SW 1271 (cell line): ENCODE results near the gene CPLX1.

Source experiments
- DNase-seq, 2 experiments: peaks; one replicate each; lab custom pipeline; 2025; lab: John Stamatoyannopoulos, UW

Gene CPLX1

DNA sequence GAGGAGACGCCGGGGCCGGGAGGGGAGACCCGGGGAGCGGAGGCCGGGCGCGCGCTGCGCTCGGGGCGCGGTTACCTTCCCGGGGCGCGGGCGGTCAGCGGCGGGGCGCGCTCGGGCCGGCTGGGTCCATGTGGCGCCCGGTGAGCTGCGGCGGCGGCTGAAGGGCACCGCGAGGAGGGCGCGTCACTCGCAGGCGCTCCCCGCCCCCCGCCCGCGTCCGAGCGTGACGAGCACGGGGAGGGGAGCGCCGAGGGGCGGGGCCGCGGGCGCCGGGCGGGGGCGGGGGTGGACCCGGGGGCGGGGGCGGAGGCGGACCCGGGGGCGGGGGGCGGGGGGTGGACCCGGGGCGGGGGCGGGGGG lies at the start of gene CPLX1:
CPLX1 (minus strand) TSS at position 159 of the 360 bp plus-strand sequence. CDS start 1,607 bp downstream, outside the sequence.
- DNase-seq = no peak

DNA sequence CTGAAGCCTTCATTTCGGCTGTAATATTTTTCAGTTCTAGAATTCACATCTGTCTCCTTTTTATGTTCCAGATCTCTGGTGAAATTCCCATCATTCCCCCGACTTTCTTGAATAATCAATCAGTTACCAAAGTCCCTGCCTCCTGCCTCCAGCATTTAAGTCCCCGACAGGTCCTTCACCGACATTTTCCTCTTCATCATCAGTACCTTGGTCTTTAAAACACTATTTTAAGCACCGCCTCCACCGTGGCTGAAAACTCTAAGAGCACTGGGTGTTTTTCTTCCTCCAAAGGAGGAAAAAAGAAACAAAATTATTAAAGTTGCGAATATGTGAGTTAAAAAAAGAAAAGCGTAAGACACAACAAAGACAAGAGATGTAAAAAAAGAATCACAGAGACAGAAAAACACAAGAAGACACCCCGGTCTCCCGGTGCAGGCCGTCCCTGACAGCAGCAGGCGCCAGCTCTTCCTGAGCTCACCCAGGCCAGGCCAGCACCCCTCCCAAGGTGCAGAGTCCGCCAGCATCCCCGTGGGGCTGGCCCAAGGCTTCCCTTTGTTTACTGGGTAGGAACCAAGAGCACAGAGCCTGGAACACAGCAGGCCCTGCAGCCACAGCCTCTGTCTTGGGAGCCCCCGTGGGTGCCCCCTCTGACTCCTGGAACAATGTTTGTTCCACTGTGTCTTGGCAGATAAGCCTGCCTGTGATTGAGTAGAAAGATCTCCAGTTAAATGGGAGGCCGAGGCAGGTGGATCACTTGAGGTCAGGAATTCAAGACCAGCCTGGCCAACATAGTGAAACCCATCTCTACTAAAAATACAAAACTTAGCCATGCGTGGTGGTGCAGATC lies 49.3 kb upstream of the CPLX1 start:
- no peak for DNase-seq

DNA sequence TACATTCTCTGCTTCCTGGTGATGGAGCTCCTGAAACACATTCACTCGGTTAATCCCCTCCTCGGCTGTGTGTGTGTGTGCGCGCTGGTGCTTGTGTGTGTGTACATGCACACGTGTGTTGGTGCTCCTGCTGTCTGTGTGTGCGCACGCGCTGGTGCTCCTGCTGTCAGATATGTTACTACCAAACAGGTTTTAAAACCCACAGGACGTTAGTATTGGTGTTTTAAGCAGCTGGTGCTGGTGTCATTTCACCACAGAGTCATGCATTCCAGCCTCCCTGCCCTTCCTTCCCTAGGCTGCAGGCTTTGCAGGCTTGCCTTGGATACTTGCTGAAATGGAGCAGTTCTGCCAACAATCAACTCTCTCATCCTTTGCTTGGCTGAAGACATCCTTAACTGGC lies 48.1 kb upstream of the CPLX1 start:
- no peak for DNase-seq

DNA sequence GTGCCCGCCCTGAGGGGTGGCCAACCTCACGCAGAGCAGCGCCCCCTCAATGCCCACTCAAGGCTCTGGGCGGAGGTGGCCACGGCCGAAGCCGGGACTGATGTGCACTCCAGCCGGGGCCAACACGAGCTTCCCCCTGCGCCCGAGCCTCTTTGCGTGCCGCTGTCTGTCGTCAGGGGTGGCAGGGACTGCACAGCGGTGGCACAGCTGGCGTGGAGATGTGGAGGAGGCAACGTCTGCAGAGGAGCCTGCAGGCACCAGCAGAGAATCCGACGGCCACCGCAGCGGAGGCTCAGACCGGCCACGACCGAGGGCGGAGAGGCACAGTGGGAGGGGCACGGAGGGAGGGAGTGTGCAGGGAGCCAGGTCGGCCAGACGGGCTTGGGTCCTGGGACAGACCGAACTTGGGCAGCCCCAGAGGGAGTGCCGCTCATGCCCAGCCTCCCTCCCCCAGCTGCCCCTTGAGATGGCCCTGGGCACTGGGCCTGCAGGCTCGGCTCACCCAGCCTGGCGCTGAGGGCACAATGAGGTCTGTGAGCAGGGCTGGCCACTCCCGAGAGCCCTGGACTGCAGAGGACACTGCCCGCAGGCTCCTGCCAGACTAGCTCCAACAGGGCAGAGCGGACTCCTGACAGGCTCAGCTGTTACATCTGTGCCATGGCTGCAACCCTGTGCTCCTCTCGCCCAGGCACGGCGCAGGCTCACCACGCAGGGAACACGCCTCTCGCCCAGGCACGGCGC lies 46.5 kb upstream of the CPLX1 start:
- no peak for DNase-seq

DNA sequence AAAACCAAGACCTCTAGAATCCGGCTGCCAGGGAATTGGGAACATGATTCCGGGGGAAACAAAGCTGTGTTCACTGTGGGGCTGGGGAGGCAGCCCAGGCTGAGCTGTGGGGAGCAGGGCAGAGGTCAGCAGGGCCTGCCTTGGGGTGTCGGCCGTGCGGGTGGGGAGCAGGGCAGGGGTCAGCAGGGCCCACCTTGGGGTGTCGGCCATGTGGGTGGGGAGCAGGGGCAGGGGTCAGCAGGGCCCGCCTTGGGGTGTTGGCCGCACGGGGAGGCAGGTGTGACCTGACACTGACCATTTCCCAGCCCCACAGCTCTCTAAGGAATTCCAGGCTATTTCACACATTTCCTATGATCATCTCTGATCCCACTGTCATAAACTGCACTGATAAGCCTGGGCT lies 45.6 kb upstream of the CPLX1 start:
- DNase-seq = no peak

DNA sequence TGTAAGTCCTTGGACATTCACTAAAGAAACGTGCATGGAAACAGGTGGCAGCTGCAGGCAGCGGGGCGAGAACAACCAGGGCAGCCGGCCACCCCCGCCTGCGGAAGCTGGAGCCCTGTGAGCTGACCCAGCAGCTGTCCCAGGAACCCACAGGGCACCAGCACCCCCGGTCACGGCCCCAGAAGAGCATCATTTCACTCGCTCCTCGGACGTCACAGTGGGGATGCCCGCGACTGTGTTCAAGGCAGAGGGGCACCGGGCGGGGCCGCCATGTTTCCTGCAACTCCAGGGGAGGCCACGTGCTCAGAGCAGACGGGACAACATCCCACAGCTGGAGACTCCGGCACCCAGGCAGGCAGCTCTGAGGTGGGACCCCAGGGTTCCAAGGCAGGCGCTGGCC lies 45.0 kb upstream of the CPLX1 start:
- DNase-seq = no peak

DNA sequence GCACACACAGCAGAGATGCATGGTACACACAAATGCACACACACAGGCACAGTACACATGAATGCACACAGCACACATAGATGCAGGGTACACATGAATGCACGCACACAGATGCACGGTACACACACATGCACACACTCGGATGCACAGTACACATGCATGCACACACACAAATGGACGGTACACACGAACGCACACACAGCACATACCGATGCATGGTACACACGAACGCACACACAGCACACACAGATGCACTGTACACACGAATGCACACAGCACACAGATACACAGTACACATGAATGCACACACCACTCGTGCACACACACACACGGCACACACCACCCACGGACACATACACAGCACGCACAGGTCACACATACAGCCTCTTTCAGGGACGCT lies 43.8 kb upstream of the CPLX1 start:
- no peak for DNase-seq

DNA sequence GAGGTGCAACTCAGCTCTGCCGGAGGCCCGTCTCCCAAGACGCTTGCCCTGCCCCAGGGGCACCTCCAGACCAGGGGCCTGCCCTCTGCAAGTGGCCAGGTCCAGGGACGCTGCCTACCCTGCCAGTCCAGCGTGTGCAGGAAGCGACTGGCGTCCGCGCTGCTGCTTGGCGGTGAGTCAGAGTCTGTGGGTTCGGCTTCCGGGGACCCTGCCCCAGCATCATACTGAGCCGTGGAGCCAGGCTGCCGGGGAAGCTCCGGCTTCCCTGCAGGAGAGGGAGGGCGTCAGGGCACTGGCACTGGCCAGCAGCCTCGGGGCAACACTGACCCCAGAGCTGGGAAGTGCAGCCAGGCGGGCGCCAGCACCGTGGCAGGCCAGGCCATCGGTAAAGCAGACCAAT lies 42.5 kb upstream of the CPLX1 start:
- DNase-seq = no peak

DNA sequence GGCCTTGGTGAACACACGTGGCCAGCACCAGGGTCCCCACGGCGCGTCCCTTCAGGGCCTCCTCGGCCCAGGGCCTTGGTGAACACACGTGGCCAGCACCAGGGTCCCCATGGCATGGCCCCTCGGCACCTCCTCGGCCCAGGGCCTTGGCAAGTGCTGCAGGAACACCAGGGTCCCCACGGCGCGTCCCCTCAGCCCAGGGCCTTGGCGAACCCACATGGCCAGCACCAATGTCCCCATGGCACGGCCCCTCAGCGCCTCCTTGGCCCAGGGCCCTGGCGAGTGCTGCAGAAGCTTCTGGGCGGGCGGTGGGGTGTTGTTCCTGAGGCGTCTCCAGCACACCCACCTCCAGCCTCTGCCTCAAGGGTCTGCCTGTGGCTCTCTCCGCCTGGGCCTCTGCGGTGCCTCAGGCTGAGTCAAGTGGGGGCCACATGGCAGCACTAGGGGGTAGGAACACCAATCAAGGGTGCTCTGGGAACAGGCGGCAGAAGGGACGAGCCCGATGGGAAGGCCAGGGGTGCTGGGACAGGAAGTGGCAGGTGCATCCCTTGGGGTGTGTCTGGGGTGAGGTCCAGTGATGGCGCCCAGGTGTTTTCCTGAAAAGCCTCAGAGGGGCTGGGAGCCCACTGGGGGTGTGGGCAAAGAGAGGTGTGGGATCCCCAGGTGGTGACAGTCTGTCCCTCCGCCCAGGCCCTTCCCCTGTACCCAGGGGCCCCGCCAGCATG lies 41.8 kb upstream of the CPLX1 start:
- DNase-seq = no peak

DNA sequence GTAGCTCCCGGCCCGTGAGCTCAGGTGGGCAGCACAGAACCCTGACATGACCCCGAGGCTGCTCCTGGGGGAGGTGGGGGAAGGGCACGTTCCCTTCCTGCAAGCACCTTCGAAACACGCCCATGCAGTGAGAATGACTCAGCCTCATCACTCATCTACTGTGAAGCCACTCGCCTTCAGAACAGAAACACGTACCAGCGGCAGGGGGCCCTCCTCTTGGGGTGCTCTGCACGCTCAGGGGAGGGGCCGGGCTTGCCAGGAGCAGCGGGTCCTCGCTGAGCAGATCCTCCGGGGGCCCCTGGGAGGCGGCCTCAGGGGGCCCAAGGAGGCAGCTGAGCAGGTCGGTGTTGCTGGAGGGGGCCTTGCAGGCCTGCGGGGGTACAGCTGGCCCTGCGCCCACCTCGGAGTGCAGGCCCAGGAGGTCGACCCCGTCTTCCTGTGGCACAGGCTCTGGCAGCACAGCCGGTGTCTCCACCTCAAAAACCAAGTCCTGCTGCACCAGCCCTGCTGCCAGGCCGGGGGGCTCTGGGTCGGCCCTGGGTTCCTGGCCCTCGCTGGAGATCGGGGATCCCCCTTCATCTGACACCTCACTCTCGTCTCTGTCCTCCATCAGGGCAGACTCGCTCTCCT lies 40.9 kb upstream of the CPLX1 start:
- no peak for DNase-seq

DNA sequence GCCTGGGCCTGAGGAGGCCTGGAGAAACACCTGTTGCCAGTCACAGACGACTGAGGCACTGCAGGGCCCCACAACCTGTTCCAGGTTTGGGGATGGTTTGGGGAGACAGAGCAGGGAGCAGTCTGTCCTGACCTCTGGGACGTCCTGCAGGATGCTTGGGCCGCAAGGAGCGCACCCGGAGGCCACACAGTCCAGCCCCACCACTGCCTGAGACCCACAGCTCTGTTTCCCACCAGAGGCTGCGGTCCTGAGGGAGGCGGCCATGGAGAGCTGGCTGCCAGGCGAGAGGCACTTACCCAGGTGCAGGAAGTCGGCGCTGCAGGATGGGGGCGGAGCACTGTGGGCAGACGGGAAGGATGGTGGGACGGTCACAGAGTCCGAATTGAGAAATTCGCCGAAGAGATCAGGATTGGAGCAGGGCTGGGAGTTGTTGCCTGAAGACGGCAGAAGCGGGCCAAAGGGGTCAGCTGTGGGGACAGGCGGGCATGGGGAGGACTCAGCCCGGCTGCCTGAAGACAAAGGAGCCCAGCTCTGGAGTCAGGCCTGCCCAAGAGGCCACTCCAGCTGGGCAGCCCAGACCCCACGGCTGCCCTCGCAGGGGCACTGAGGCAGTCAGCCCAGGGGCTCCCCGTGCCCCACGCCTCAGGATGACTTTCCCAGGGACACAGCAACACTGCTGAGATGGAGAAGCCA lies 40.3 kb upstream of the CPLX1 start:
- DNase-seq = no peak

DNA sequence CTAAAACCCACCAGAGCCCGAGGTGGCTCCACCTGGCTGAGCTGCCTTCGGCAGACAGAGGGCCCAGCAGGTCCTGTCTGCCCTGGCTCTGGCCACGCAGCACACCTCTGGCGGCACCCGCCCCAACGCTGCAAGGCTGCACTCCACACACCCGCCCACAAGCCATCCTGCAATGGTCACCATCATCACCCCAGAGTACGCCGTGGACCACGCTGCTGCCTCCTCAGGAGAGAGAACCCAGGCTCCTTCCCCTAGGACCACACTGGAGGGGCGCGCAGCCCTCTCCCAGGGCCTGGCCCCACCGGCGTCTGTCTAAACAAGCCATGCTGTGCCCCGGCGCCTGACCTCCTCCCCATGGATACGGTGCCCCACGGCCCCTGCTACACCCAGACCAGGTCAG lies 39.6 kb upstream of the CPLX1 start:
- no peak for DNase-seq

DNA sequence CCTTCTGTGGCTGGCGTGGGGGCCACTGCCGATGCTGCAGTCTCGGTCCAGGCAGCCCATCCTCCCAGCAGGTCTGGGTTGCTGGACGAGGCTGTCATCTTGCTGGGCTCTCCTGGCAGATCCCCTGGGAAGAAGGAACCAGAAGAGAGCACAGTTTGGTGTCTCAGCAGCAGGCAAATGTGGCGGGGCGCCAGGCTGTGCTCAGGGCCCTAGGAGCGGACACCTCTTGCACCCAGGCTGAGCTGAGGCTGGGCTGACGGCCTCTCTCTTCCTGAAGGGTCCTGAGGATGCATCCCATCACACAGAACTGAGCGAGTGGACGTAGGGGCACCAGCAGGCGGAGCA lies 39.2 kb upstream of the CPLX1 start:
- no peak for DNase-seq

DNA sequence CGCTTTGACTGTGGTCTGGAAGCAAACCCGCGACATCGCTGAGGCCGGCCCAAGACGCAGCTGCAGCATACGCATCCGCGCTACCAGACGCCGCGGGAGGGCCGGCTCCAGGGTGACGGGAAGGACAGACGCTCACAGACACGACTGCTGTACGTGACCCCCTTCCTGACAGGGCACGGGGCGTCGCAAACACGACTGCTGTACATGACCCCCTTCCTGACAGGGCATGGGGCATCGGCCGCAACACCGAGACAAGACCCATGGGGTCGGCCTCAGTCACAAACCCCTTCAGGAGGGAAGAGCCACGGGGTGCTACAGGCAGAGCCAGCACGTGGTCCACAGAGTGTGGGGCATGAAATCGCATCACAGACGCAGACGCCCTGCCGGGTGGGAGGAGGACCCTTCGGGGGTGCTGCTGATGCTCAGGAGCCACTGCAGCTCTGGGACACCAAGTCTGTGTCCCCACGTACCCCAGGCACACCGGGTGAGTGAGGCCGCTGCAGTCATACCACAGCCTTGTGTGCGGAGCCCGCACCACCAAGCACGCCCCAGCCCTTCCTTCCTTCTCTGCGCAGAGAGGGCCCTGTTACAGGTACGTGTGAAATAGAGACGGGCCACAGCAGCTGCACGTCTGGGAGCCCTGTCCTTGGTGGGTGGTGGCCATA lies 38.7 kb upstream of the CPLX1 start:
- no peak for DNase-seq

DNA sequence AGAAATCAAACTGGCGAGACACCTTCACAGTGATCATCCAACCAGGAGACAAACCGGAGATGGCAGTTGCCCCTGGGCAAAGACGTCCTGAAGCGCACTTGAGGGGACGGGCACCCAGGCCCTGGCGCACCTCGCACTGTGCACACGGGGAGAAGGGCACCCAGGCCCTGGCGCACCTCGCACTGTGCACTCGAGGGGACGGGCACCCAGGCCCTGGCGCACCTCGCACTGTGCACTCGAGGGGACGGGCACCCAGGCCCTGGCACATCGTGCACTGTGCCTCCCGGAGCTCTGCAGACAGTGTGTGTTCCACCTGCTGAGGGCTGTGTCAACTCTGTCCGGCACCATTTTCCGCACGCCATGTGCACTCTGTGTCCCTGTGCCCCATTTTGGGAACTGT lies 34.6 kb upstream of the CPLX1 start:
- DNase-seq = no peak

DNA sequence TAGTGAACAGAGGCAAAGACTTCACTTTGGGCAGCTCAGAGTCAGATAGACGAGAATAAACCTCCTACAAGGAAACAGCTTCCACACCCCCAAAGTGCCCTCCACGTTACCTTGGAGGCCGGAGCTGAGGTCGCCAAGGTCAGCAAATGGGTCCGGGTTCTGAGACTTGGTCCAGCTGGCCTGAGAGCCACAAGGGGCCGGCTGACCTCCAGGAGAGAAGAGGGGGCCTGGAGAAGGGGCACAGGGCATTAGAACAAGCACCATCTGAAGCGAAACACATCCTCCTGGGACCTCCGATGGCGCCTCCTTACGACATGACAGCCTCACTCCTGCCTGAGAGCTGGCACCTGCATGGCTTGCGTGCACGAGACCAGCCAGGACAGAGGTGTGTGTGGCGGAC lies 33.6 kb upstream of the CPLX1 start:
- DNase-seq = no peak

DNA sequence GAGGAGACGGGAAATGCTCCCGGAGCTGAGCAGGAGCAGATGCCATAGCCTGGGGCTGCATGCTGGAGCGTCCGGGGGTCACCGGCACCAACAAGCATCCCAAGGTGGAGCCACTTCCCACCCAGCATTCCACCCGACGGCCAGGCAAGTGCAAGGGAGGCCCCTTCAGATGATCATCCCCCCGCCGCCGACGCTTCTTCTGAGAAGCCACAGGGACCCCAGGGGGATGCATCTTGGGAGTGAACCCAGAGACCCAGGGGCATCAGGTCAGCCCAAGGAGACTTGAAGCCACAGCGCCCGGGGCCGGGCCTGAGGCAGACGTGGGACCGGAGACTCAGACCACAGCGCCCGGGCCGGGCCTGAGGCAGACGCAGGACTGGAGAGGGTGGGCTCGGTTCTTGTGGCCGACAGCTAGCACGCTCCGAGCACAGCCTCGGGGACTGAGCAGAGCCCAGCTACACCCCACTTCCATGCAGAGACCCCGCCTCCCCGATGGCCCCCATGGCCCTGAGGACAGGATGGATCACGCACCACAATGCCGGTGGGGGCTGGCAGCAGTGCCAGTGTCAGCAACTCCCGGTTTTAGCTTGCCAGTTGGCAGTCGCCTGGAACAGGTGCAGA lies 33.0 kb upstream of the CPLX1 start:
- DNase-seq = no peak

DNA sequence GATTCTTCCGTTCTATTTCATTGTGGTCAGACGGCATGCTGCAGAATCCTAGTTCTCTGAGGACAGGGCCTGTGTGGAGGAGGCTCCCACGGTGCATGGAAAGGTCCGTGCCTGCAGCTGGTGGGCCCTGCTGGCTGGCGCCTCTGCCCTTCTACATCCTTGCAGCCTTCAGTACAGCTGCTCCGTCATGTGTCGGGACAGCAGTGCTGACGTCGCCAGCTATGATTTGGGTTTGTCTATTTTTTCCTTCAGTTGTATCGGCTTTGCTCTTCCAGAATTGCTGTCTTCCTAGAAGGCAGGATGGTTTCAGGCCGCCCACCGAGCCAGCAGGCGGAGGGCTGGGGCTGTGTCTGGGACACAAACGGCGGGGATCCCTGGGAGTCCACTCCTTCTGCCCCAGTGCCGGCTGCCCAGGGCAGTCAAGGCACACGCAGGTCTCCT lies 32.1 kb upstream of the CPLX1 start:
- DNase-seq = no peak

DNA sequence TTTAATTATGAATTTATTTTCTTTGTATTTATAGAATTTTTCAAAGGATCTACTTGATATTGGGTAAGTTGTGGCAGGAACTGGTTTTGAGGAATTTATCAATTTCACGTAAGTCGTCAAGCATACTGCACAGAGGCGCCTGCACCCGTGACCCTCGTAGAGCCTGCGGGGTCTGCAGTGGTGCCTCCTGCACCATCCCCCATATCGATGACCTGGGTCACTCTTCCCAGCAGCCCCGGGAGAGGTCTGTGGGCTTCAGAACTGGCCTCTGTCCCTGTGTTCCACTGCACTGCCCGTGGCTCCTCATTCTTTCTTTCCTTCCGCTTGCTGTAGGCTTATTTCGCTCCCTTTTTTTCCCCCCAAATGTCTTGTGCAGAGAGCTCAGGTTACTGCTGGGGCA lies 31.5 kb upstream of the CPLX1 start:
- no peak for DNase-seq

DNA sequence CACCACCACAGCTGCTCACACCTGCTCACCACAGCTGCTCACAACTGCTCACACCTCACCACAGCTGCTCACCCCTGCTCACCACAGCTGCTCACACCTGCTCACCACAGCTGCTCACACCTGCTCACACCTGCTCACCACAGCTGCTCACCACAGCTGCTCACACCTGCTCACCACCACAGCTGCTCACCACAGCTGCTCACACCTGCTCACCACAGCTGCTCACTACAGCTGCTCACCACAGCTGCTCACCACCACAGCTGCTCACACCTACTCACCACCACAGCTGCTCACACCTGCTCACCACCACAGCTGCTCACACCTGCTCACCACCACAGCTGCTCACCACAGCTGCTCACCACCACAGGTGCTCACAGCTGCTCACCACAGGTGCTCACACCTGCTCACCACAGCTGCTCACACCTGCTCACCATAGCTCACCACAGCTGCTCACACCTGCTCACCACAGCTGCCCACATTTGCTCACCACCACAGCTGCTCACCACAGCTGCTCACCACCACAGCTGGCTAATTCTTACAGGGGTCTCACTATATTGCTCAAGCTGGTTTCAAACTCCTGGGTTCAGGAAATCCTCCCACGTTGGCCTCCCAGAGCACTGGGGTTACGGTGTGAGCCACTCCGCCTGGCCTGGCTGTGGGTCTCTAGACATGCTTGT lies 30.4 kb upstream of the CPLX1 start:
- no peak for DNase-seq
